Bronchial epithelial cell (primary cell): ENCODE measurements around the gene CDK17. TPM values are rescaled to one million over a fixed set of nuclear protein-coding genes. Genes with fewer than 3 reads are reported as not detected.

Experiments
- DNase-seq: peaks from one replicate; pipeline ENCODE4 v3.0.0-alpha.2; 2010; ENCODE audit warnings: low read depth
- FAIRE-seq: peaks from 2 replicates; lab custom pipeline; 2011; peaks lifted over from hg19 to GRCh38; lab: Jason Lieb, UNC
- H3K27me3 ChIP-seq: 2 replicates; pipeline ENCODE4 v1.5.1; 2011; ENCODE audit warnings: low read length; ENCODE audit not compliant: control insufficient read depth, insufficient read depth
- H3K36me3 ChIP-seq: 2 replicates; pipeline ENCODE4 v1.5.1; 2011; ENCODE audit warnings: low read length; ENCODE audit not compliant: control insufficient read depth, insufficient read depth
- H3K4me3 ChIP-seq: 2 replicates; pipeline ENCODE4 v1.5.1; 2011; ENCODE audit warnings: mild to moderate bottlenecking, low read depth, low read length, control low read depth
- CTCF ChIP-seq: IDR thresholded peaks from 2 replicates; pipeline ENCODE4 v1.5.1; 2011; ENCODE audit warnings: mild to moderate bottlenecking, moderate library complexity, low read length, control low read depth, inconsistent platforms; ENCODE audit not compliant: insufficient read depth, severe bottlenecking
- total RNA-seq: library from RNA; depleted of rRNA; stranded (reverse); fragments of >200 nt; gene quantifications from 2 replicates; pipeline ENCODE4 v1.2.1, GENCODE V29; 2014

The CDK17 gene
- total RNA-seq, 1 donor from 2014 or later: 34.5 TPM

- Histone ChIP-seq H3K27me3 (no peaks in the 10 kb centered on the region), H3K36me3 (no peaks in the 10 kb centered on the region), H3K4me3 (no peak overlapping the region)
- no peak for DNase-seq
- no peak for TF ChIP-seq CTCF
- no peak for FAIRE-seq
These were observed 39.2 kb downstream of the CDK17 start for GRCh38 chr12:96361074-96361473.

GRCh38 chr12:96360550-96360949 is 39.7 kb downstream of the CDK17 start:
- no peak for TF ChIP-seq CTCF

GRCh38 chr12:96359328-96359727 is 40.9 kb downstream of the CDK17 start:
- no peak for FAIRE-seq
- no peak for TF ChIP-seq CTCF
- no peak overlapping the region for H3K4me3 ChIP-seq
- no peaks in the 10 kb centered on the region for H3K36me3 ChIP-seq
- H3K27me3 ChIP-seq: no peaks in the 10 kb centered on the region
- no peak for DNase-seq

More at GRCh38 chr12:96360550-96360949, 39.7 kb downstream of the CDK17 start:
- DNase-seq (no peak), FAIRE-seq (no peak)
- no peaks in the 10 kb centered on the region for H3K36me3 ChIP-seq
- no peak overlapping the region for H3K4me3 ChIP-seq
- no peaks in the 10 kb centered on the region for H3K27me3 ChIP-seq

- FAIRE-seq (no peak), DNase-seq (no peak)
- TF ChIP-seq CTCF: no peak
These were observed 43.4 kb downstream of the CDK17 start for GRCh38 chr12:96356831-96357230.

GRCh38 chr12:96354844-96355534 is 45.2 kb downstream of the CDK17 start:
- H3K27me3 ChIP-seq: no peaks in the 10 kb centered on the region
- H3K4me3 ChIP-seq: no peak overlapping the region
- no peak for TF ChIP-seq CTCF
- DNase-seq (no peak), FAIRE-seq (no peak)
- H3K36me3 ChIP-seq: no peaks in the 10 kb centered on the region

More at GRCh38 chr12:96356831-96357230, 43.4 kb downstream of the CDK17 start:
- no peaks in the 10 kb centered on the region for H3K27me3 ChIP-seq
- H3K36me3 ChIP-seq: no peaks in the 10 kb centered on the region
- H3K4me3 ChIP-seq: no peak overlapping the region

GRCh38 chr12:96354326-96354725 is 45.9 kb downstream of the CDK17 start:
- peak; percentile 18 for DNase-seq
- no peaks in the 10 kb centered on the region for H3K27me3 ChIP-seq
- H3K4me3 ChIP-seq: no peak overlapping the region
- no peak for TF ChIP-seq CTCF
- no peaks in the 10 kb centered on the region for H3K36me3 ChIP-seq
- FAIRE-seq: no peak
